Measurements from ENCODE around the gene DNAJC24. TPM values are rescaled to one million over a fixed set of nuclear protein-coding genes. Genes with fewer than 3 reads are reported as not detected.
"Not testable (repeated sequence)": the region's sequence is repeated elsewhere in the genome, so short reads cannot be mapped to it uniquely, and the experiment has no call there.

DNAJC24 gene
- total RNA-seq = 10 to 100 TPM; 12.6 to 13.0 TPM

- peak within 1 kb of the TSS; percentile 93 for H3K27ac Mint-ChIP-seq
- TF ChIP-seq CTCF (IDR thresholded peaks at IDR 0.05) = no peak
- no peaks in the 10 kb centered on the region for H3K9me3 Mint-ChIP-seq
- ChIA-PET CTCF (interaction anchor here (1.1 to 1.3 kb wide), 2 partner anchors 10 to 12 kb away, joined by 3 to 4 read pairs; no protein-coding TSS in a partner anchor), POLR2A (no interaction called here)
- peaks cover 2% of the 10 kb centered on the region for H3K36me3 Mint-ChIP-seq (ENCODE audit: low read depth)
- DNase-seq (peak; percentile 96), ATAC-seq (peak; percentile 98)
- intact Hi-C loops (cut with micrococcal nuclease) = no loop called here
- H3K27me3 Mint-ChIP-seq = no peaks in the 10 kb centered on the region
- H3K4me3 Mint-ChIP-seq = peak within 1 kb of the TSS; percentile 98
- peaks cover 31% of the 10 kb centered on the region for H3K4me1 Mint-ChIP-seq (ENCODE audit: low read depth)
These were observed at the start of gene DNAJC24, which contains the start of gene DCDC1 for GRCh38 chr11:31369348-31370329. TSS of gene DNAJC24 (plus strand) at chr11:31369860. CDS start at chr11:31370749, 889 bp downstream. TSS of gene DCDC1 (minus strand) at chr11:31369739. CDS start at chr11:31328280, 41,459 bp downstream.

- H3K27me3 Mint-ChIP-seq; H3K36me3 Mint-ChIP-seq (ENCODE audit: low read depth); intact Hi-C loops (cut with micrococcal nuclease); ATAC-seq; DNase-seq; H3K27ac Mint-ChIP-seq; H3K9me3 Mint-ChIP-seq; POLR2A ChIA-PET; H3K4me1 Mint-ChIP-seq (ENCODE audit: low read depth); CTCF ChIA-PET; H3K4me3 Mint-ChIP-seq: not testable (repeated sequence)
These were observed 48.2 kb upstream of the DNAJC24 start for GRCh38 chr11:31321494-31321893.

- POLR2A ChIA-PET = no interaction called here
These were observed 46.5 kb upstream of the DNAJC24 start for GRCh38 chr11:31323145-31323544.

GRCh38 chr11:31325160-31325559 lies 44.5 kb upstream of the DNAJC24 start:
- no peak for TF ChIP-seq CTCF (IDR thresholded peaks at IDR 0.05)
- H3K9me3 Mint-ChIP-seq = peaks cover 7% of the 10 kb centered on the region
- peaks cover 5% of the 10 kb centered on the region for H3K4me1 Mint-ChIP-seq (ENCODE audit: low read depth)
- ChIA-PET POLR2A (no interaction called here), CTCF (no interaction called here)
- peaks cover 4% of the 10 kb centered on the region for H3K27me3 Mint-ChIP-seq
- ATAC-seq (no peak), DNase-seq (no peak)
- H3K36me3 Mint-ChIP-seq (ENCODE audit: low read depth) = no peaks in the 10 kb centered on the region
- intact Hi-C loops (cut with micrococcal nuclease) = no loop called here
- no peak overlapping the region for H3K27ac Mint-ChIP-seq
- no peak overlapping the region for H3K4me3 Mint-ChIP-seq

More at GRCh38 chr11:31323145-31323544, 46.5 kb upstream of the DNAJC24 start:
- CTCF ChIA-PET = no interaction called here
- H3K4me3 Mint-ChIP-seq = no peak overlapping the region
- intact Hi-C loops (cut with micrococcal nuclease) = no loop called here
- TF ChIP-seq CTCF (IDR thresholded peaks at IDR 0.05) = no peak
- no peaks in the 10 kb centered on the region for H3K36me3 Mint-ChIP-seq (ENCODE audit: low read depth)
- peaks cover 4% of the 10 kb centered on the region for H3K27me3 Mint-ChIP-seq
- H3K9me3 Mint-ChIP-seq = peaks cover 3% of the 10 kb centered on the region
- no peak overlapping the region for H3K27ac Mint-ChIP-seq
- H3K4me1 Mint-ChIP-seq (ENCODE audit: low read depth) = peaks cover 5% of the 10 kb centered on the region
- no peak for ATAC-seq
- DNase-seq = no peak

GRCh38 chr11:31326470-31327148 lies 43.1 kb upstream of the DNAJC24 start:
- H3K36me3 Mint-ChIP-seq (ENCODE audit: low read depth) = no peaks in the 10 kb centered on the region
- H3K27ac Mint-ChIP-seq = no peak overlapping the region
- H3K9me3 Mint-ChIP-seq = peaks cover 6% of the 10 kb centered on the region
- ChIA-PET POLR2A (no interaction called here), CTCF (no interaction called here)
- no peak overlapping the region for H3K4me3 Mint-ChIP-seq
- DNase-seq = no peak
- peaks cover 5% of the 10 kb centered on the region for H3K4me1 Mint-ChIP-seq (ENCODE audit: low read depth)
- intact Hi-C loops (cut with micrococcal nuclease) = no loop called here
- TF ChIP-seq CTCF (IDR thresholded peaks at IDR 0.05) = no peak
- H3K27me3 Mint-ChIP-seq = peaks cover 4% of the 10 kb centered on the region
- ATAC-seq = no peak

All from activated CD8-positive, alpha-beta T cell treated with anti-CD3 and anti-CD28 coated beads for 36 hours (primary cell).